ENCODE data around the gene RPN2. TPM values are rescaled to one million over a fixed set of nuclear protein-coding genes. Genes with fewer than 3 reads are reported as not detected.
A peak's percentile ranks its signal among the peaks of the same experiment; 100 is the strongest.

Gene RPN2
- total RNA-seq, 1 donor, result 159 TPM

DNA sequence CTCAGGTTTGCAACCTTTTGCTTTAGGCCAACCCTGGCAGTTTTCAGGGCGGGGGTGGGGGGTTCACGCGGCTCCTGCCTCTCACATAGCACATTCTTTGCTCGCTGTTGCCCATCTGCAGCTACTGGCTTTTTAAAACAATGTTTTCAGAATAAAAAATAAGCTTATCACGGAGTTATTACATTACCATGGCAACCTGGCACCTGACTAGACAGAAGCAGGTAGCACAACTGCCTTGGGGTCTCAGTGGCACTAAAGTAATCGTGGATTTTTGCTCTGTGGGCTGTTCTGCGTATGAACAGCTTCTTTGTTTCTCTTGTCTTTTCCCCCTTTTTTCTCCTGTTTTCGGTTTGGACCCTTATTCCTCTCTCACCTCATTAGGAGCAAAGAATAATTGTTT is 101.3 kb downstream of the RPN2 start:
- no peak for TF ChIP-seq CTCF (IDR thresholded peaks at IDR 0.05; ENCODE audit: insufficient read depth, low read length)
- H3K4me3 ChIP-seq (ENCODE audit: low read depth, low read length), result no peak overlapping the region
- DNase-seq (ENCODE audit: low read depth), result no peak

- TF ChIP-seq CTCF (IDR thresholded peaks at IDR 0.05; ENCODE audit: insufficient read depth, low read length), result peak; percentile 77
- H3K4me3 ChIP-seq (ENCODE audit: low read depth, low read length), result no peak overlapping the region
- peak; percentile 88 for DNase-seq (ENCODE audit: low read depth)
These were observed 103.4 kb downstream of the RPN2 start for GRCh38 chr20:37282556-37282955.

DNA sequence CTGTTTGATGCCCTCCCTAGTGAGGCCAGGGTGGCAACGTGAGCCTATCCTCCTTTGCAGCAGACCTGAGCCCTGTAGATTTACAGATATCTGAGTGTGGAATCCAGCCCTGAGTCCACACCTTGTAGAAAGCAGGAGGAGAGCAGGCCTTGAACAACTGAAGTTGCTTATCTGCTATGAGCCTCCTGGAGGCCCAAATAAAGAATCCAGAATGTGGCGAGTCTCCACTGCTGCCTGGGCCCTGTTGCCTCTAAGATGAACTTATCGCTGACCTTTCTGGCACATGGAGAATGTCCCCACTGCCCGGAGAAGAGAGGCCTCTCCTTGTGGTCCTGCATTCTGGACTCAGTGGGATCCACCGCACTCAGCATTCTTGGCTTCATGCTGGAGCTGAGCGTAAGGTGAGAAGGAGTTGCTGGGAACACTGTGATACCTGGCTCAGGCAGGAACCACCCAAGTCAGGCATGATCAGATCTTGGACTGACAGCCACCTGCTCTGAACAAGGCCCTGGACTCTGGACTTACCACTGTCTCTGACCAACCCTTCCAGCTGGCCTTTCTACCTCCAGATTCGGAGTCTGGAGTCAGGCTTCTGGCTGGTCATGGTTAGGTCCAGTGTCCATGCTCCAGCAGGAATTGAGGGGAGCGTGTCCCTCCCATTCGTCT is 104.5 kb downstream of the RPN2 start:
- DNase-seq (ENCODE audit: low read depth), result no peak
- H3K4me3 ChIP-seq (ENCODE audit: low read depth, low read length), result no peak overlapping the region
- TF ChIP-seq CTCF (IDR thresholded peaks at IDR 0.05; ENCODE audit: insufficient read depth, low read length), result no peak

DNA sequence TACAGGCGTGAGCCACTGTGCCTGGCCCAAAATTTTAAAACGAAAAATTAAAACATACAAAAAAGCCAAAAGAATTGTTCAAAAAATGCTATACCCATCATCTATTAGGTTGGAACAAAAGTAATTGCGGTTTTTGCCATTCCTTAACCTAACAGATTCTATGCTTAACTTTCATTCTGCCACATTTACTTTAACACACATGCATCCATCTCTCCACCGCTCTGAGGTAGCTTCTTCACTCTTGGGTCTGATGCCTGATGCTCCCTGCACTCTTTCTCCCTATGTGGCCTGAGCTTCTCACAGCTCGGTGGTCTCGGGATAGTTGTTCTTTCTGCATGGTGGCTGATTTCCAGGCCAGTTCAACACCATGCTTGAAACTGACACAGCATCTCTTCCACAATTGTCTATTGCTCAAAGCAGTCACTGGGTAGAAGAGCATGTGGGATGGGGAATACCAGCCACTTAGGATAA is 105.6 kb downstream of the RPN2 start:
- no peak for DNase-seq (ENCODE audit: low read depth)
- H3K4me3 ChIP-seq (ENCODE audit: low read depth, low read length), result no peak overlapping the region
- no peak for TF ChIP-seq CTCF (IDR thresholded peaks at IDR 0.05; ENCODE audit: insufficient read depth, low read length)

DNA sequence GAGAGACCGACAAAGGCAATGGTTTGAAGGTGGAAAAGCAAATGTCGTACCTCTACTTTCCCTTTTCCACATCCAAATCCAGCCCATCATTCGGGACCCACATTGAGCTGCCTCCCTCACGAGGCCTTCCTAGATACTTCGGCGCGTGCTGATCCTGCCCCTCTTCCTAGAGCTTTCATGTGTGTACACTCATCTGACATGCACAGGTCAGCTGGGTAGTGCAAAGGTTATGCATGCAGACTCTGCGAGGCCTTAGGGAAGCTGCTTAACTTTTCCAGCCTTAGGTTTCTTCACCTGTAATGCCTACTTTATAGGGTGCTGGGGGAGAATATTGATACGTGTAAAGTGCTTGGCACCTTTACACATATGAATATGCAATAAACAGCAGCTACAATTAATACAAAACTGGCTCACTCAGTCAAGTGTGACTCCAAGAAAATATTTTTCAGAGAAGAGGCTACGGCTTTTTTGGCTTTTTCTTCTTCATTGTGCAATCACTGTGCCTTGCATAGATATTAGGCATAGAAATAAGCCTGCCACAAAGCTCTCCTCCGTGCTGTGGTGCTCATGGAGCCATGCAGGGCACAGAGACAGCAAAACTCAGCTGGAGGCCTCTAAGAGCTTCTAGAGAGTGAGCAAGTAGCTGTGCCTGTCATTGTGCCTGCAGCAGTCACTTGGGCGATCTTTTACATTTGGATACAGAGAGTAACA is 106.7 kb downstream of the RPN2 start:
- DNase-seq (ENCODE audit: low read depth), result no peak
- no peak overlapping the region for H3K4me3 ChIP-seq (ENCODE audit: low read depth, low read length)
- TF ChIP-seq CTCF (IDR thresholded peaks at IDR 0.05; ENCODE audit: insufficient read depth, low read length), result no peak

DNA sequence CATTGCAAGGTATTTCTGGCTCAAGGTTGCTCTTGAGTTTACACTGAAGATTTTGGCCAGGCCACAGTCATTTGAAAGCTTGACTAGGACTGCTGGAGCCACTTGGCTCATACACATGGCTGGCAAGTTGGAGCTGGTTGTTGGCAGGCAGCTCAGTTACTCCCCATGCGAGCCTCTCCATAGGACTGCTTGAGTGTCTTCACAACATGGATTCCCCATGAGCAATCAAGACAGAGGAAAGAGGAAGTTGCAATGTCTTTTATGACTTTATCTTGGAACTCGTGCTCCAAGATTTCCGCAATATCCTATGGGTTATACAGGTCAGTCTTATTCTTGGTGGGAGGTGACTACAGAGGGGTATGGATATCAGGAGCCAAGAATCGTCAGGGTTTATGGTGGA is 109.0 kb downstream of the RPN2 start:
- peak; percentile 54 for DNase-seq (ENCODE audit: low read depth)
- TF ChIP-seq CTCF (IDR thresholded peaks at IDR 0.05; ENCODE audit: insufficient read depth, low read length), result no peak
- no peak overlapping the region for H3K4me3 ChIP-seq (ENCODE audit: low read depth, low read length)
